GM19351 (cell line): ENCODE measurements around the gene WTIP.
"Not testable (repeated sequence)": the region's sequence is repeated elsewhere in the genome, so short reads cannot be mapped to it uniquely, and the experiment has no call there.

Experiments used
- ATAC-seq: cut with Tn5 transposase; IDR thresholded peaks from one replicate; pipeline ENCODE4 v1.9.1; 2021; ENCODE audit warnings: mild to moderate bottlenecking, moderate library complexity; ENCODE audit not compliant: unreplicated experiment

WTIP gene

GRCh38 chr19:34480971-34481841, at the start of gene WTIP:
WTIP (plus strand) TSS chr19:34481758; CDS start chr19:34481975, 217 bp downstream.
- ATAC-seq: no peak

GRCh38 chr19:34432797-34433196, 48.8 kb upstream of the WTIP start:
- no peak for ATAC-seq

- no peak for ATAC-seq
These were observed 44.8 kb upstream of the WTIP start for GRCh38 chr19:34436716-34437115.

- ATAC-seq: no peak
These were observed 33.4 kb upstream of the WTIP start for GRCh38 chr19:34448191-34448590.

GRCh38 chr19:34452723-34453122, 28.8 kb upstream of the WTIP start:
- no peak for ATAC-seq

GRCh38 chr19:34454091-34454490, 27.5 kb upstream of the WTIP start:
- no peak for ATAC-seq

GRCh38 chr19:34454685-34455084, 26.9 kb upstream of the WTIP start:
- ATAC-seq: no peak

- ATAC-seq: not testable (repeated sequence)
These were observed 25.6 kb upstream of the WTIP start for GRCh38 chr19:34455783-34456480.

GRCh38 chr19:34457446-34457845, 24.1 kb upstream of the WTIP start:
- no peak for ATAC-seq

- no peak for ATAC-seq
These were observed 22.9 kb upstream of the WTIP start for GRCh38 chr19:34458677-34459076.

GRCh38 chr19:34459614-34460013, 21.9 kb upstream of the WTIP start:
- no peak for ATAC-seq

GRCh38 chr19:34461375-34462100, 20.0 kb upstream of the WTIP start:
- ATAC-seq: no peak

- ATAC-seq: not testable (repeated sequence)
These were observed 16.8 kb upstream of the WTIP start for GRCh38 chr19:34464785-34465184.

GRCh38 chr19:34468409-34468808, 13.1 kb upstream of the WTIP start:
- no peak for ATAC-seq

GRCh38 chr19:34469026-34469425, 12.5 kb upstream of the WTIP start:
- ATAC-seq: not testable (repeated sequence)

GRCh38 chr19:34471906-34472700, 9.5 kb upstream of the WTIP start:
- ATAC-seq: no peak

GRCh38 chr19:34474233-34474989, 7.1 kb upstream of the WTIP start:
- ATAC-seq: no peak

- ATAC-seq: no peak
These were observed 6.3 kb upstream of the WTIP start for GRCh38 chr19:34475026-34475974.
